WTC11 (cell line): ENCODE measurements around the gene HDAC9. TPM values are rescaled to one million over a fixed set of nuclear protein-coding genes. Genes with fewer than 3 reads are reported as not detected.

ENCODE experiments used
- ATAC-seq: fragments of 200-7000 bp; cut with Tn5 transposase; 2 replicates; pipeline ENCODE4 v1.10.0; 2021; ENCODE audit warnings: mild to moderate bottlenecking, moderate library complexity
- CTCF ChIA-PET: fragments of 300-600 bp; sonication (Branson Sonifier 250); formaldehyde crosslinking; loops from one replicate; lab custom pipeline; 2021; ENCODE audit warnings: antibody characterized with exemption; lab: Charles Lee
- POLR2A ChIA-PET: fragments of 350-600 bp; sonication (Branson Sonifier 250); formaldehyde crosslinking; loops from one replicate; lab custom pipeline; 2021; ENCODE audit warnings: antibody characterized with exemption; lab: Charles Lee
- DNase-seq: peaks from one replicate; pipeline ENCODE4 v3.0.0; 2021; ENCODE audit warnings: low spot score
- H3K27ac Mint-ChIP-seq: 2 replicates; pipeline ENCODE4 v1.8.0; 2021; ENCODE audit warnings: mixed read lengths
- H3K27me3 Mint-ChIP-seq: 2 replicates; pipeline ENCODE4 v1.8.0; 2021; ENCODE audit warnings: low read depth, mild to moderate bottlenecking, moderate library complexity, mixed read lengths
- H3K36me3 Mint-ChIP-seq: 2 replicates; pipeline ENCODE4 v1.8.0; 2021; ENCODE audit warnings: mixed read lengths
- H3K4me1 Mint-ChIP-seq: 2 replicates; pipeline ENCODE4 v1.8.0; 2022; ENCODE audit warnings: mixed read lengths
- H3K4me3 Mint-ChIP-seq: 2 replicates; pipeline ENCODE4 v1.8.0; 2021; ENCODE audit warnings: mild to moderate bottlenecking, moderate library complexity, mixed read lengths
- H3K9me3 Mint-ChIP-seq: 2 replicates; pipeline ENCODE4 v1.8.0; 2021; ENCODE audit warnings: mixed read lengths
- ATF2 ChIP-seq: sonication (generic); formaldehyde crosslinking; IDR thresholded peaks from 2 replicates; pipeline ENCODE4 v1.8.1; 2022; ENCODE audit warnings: low read depth, missing genetic modification reagents, borderline replicate concordance
- CBFB ChIP-seq: sonication (generic); formaldehyde crosslinking; IDR thresholded peaks from 2 replicates; pipeline ENCODE4 v1.8.1; 2022; ENCODE audit warnings: mild to moderate bottlenecking, low read depth, missing genetic modification reagents
- CDX4 ChIP-seq: fragments of 250-450 bp; sonication (Bioruptor Pico); IDR thresholded peaks from 2 replicates; pipeline ENCODE4 v1.9.0; 2021; ENCODE audit warnings: moderate library complexity, mild to moderate bottlenecking, inconsistent platforms, borderline replicate concordance
- CREB1 ChIP-seq: sonication (generic); formaldehyde crosslinking; IDR thresholded peaks from 2 replicates; pipeline ENCODE4 v1.8.0; 2023; ENCODE audit warnings: mild to moderate bottlenecking, missing genetic modification reagents
- ELF4 ChIP-seq: sonication (generic); formaldehyde crosslinking; IDR thresholded peaks from 2 replicates; pipeline ENCODE4 v1.8.1; 2022; ENCODE audit warnings: low read depth, mild to moderate bottlenecking, moderate library complexity, missing genetic modification reagents
- ESRRA ChIP-seq: sonication (generic); formaldehyde crosslinking; IDR thresholded peaks from 2 replicates; pipeline ENCODE4 v1.8.1; 2022; ENCODE audit warnings: mild to moderate bottlenecking, missing genetic modification reagents, borderline replicate concordance
- FOXK1 ChIP-seq: sonication (generic); formaldehyde crosslinking; IDR thresholded peaks from 2 replicates; pipeline ENCODE4 v1.8.0; 2022; ENCODE audit warnings: mild to moderate bottlenecking, moderate library complexity, missing genetic modification reagents
- GRHL2 ChIP-seq: fragments of 250-450 bp; sonication (Bioruptor Pico); IDR thresholded peaks from 2 replicates; pipeline ENCODE4 v1.8.0; 2022; ENCODE audit warnings: mild to moderate bottlenecking, moderate library complexity; ENCODE audit not compliant: insufficient replicate concordance, severe bottlenecking
- HMGA2 ChIP-seq: fragments of 250-450 bp; sonication (Bioruptor Pico); IDR thresholded peaks from 2 replicates; pipeline ENCODE4 v1.4.0; 2021; ENCODE audit warnings: mild to moderate bottlenecking, moderate library complexity
- KAT7 ChIP-seq: sonication (generic); formaldehyde crosslinking; IDR thresholded peaks from 2 replicates; pipeline ENCODE4 v1.8.1; 2023; ENCODE audit warnings: missing genetic modification reagents, mild to moderate bottlenecking, borderline replicate concordance
- MLX ChIP-seq: sonication (generic); formaldehyde crosslinking; IDR thresholded peaks from 2 replicates; pipeline ENCODE4 v1.8.1; 2023; ENCODE audit warnings: mild to moderate bottlenecking, missing genetic modification reagents, moderate library complexity
- NR1H2 ChIP-seq: sonication (generic); formaldehyde crosslinking; IDR thresholded peaks from 2 replicates; pipeline ENCODE4 v1.9.0; 2021; ENCODE audit warnings: mild to moderate bottlenecking, moderate library complexity, missing genetic modification reagents
- ZNF219 ChIP-seq: sonication (generic); formaldehyde crosslinking; IDR thresholded peaks from 2 replicates; pipeline ENCODE4 v1.8.0; 2023; ENCODE audit warnings: missing genetic modification reagents, mild to moderate bottlenecking, borderline replicate concordance
- ZNF317 ChIP-seq: sonication (generic); formaldehyde crosslinking; IDR thresholded peaks from 2 replicates; pipeline ENCODE4 v1.8.1; 2023; ENCODE audit warnings: low read depth, mild to moderate bottlenecking, moderate library complexity, missing genetic modification reagents, borderline replicate concordance
- ZNF396 ChIP-seq: fragments of 250-450 bp; sonication (Bioruptor Pico); IDR thresholded peaks from 2 replicates; pipeline ENCODE4 v1.8.0; 2021; ENCODE audit warnings: mild to moderate bottlenecking, moderate library complexity, borderline replicate concordance
- total RNA-seq: library from RNA; stranded (reverse); gene quantifications from 3 replicates; pipeline ENCODE4 v1.2.3, GENCODE V29; 2021
- TF ChIP-seq, protein P1 (sequence below): sonication (generic); formaldehyde crosslinking; IDR thresholded peaks from 2 replicates; pipeline ENCODE4 v1.8.0; 2023; ENCODE audit warnings: missing genetic modification reagents
- TF ChIP-seq, protein P2 (sequence below): sonication (generic); formaldehyde crosslinking; IDR thresholded peaks from 2 replicates; pipeline ENCODE4 v1.8.0; 2022; ENCODE audit warnings: mild to moderate bottlenecking, missing genetic modification reagents
- TF ChIP-seq, protein P3 (sequence below): sonication (generic); formaldehyde crosslinking; IDR thresholded peaks from 2 replicates; pipeline ENCODE4 v1.8.0; 2022; ENCODE audit warnings: mild to moderate bottlenecking, missing genetic modification reagents
- TF ChIP-seq, protein P4 (sequence below): fragments of 250-450 bp; sonication (Bioruptor Pico); IDR thresholded peaks from 2 replicates; pipeline ENCODE4 v1.8.0; 2021; ENCODE audit warnings: mild to moderate bottlenecking
- TF ChIP-seq, protein P5 (sequence below): sonication (generic); formaldehyde crosslinking; IDR thresholded peaks from 2 replicates; pipeline ENCODE4 v1.8.0; 2022; ENCODE audit warnings: missing genetic modification reagents
- TF ChIP-seq, protein P6 (sequence below): sonication (generic); formaldehyde crosslinking; IDR thresholded peaks from 2 replicates; pipeline ENCODE4 v1.8.1; 2023; ENCODE audit warnings: mild to moderate bottlenecking, moderate library complexity, missing genetic modification reagents

HDAC9 gene
- total RNA-seq, 1 experiment from 2014 or later = 18.8 TPM

DNA sequence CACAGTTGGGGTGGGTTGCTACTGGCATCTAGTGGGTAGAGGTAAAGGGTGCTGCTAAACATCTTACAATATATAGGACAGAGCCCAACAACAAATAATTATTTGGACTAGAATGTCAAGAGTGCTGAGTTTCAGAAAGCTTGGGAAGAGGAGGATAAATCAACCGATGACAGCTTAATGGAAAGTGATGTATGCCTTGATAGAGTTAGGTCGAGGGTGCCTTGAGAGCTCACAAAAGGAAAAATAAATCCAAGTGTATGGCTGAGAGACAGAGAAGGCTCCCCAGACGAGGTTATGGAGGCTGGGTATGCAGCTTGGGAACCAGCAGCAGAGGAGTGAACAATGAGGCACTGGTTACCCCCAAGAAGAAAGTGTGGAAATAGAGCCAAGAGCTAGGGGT, 211.1 kb downstream of the HDAC9 start:
- Mint-ChIP-seq H3K4me3 (no peak overlapping the region), H3K27ac (no peak overlapping the region), H3K4me1 (peaks cover 5% of the 10 kb centered on the region; the same call in 1 of the 2 replicates), H3K9me3 (no peaks in the 10 kb centered on the region), H3K27me3 (no peaks in the 10 kb centered on the region), H3K36me3 (no peaks in the 10 kb centered on the region)
- no peak for DNase-seq
- ChIA-PET POLR2A (no interaction called here), CTCF (no interaction called here)
- TF ChIP-seq, protein P1, sequence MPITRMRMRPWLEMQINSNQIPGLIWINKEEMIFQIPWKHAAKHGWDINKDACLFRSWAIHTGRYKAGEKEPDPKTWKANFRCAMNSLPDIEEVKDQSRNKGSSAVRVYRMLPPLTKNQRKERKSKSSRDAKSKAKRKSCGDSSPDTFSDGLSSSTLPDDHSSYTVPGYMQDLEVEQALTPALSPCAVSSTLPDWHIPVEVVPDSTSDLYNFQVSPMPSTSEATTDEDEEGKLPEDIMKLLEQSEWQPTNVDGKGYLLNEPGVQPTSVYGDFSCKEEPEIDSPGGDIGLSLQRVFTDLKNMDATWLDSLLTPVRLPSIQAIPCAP (CRISPR knock-in tag) = no peak
- TF ChIP-seq KAT7 (CRISPR knock-in tag) = no peak
- TF ChIP-seq, protein P2, sequence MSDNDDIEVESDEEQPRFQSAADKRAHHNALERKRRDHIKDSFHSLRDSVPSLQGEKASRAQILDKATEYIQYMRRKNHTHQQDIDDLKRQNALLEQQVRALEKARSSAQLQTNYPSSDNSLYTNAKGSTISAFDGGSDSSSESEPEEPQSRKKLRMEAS (CRISPR knock-in tag) = no peak
- no peak for TF ChIP-seq MLX (CRISPR knock-in tag)
- TF ChIP-seq ZNF317 (CRISPR knock-in tag) = no peak
- TF ChIP-seq GRHL2 (CRISPR knock-in tag) = no peak
- TF ChIP-seq NR1H2 (CRISPR knock-in tag) = no peak
- TF ChIP-seq, protein P3, sequence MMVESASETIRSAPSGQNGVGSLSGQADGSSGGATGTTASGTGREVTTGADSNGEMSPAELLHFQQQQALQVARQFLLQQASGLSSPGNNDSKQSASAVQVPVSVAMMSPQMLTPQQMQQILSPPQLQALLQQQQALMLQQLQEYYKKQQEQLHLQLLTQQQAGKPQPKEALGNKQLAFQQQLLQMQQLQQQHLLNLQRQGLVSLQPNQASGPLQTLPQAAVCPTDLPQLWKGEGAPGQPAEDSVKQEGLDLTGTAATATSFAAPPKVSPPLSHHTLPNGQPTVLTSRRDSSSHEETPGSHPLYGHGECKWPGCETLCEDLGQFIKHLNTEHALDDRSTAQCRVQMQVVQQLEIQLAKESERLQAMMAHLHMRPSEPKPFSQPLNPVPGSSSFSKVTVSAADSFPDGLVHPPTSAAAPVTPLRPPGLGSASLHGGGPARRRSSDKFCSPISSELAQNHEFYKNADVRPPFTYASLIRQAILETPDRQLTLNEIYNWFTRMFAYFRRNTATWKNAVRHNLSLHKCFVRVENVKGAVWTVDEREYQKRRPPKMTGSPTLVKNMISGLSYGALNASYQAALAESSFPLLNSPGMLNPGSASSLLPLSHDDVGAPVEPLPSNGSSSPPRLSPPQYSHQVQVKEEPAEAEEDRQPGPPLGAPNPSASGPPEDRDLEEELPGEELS (CRISPR knock-in tag) = no peak
- ATAC-seq = no peak

- Mint-ChIP-seq H3K9me3 (no peaks in the 10 kb centered on the region), H3K27ac (no peak overlapping the region), H3K36me3 (no peaks in the 10 kb centered on the region), H3K27me3 (no peaks in the 10 kb centered on the region), H3K4me1 (no peaks in the 10 kb centered on the region), H3K4me3 (no peak overlapping the region)
- no peak for DNase-seq
- ChIA-PET CTCF (no interaction called here), POLR2A (no interaction called here)
- no peak for ATAC-seq
- TF ChIP-seq FOXK1 (CRISPR knock-in tag) = no peak
- TF ChIP-seq ATF2 (CRISPR knock-in tag) = no peak
- TF ChIP-seq ZNF396 = no peak
- no peak for TF ChIP-seq CDX4 (CRISPR knock-in tag)
- TF ChIP-seq ELF4 (CRISPR knock-in tag) = no peak
- TF ChIP-seq CREB1 (CRISPR knock-in tag) = no peak
- no peak for TF ChIP-seq HMGA2
- TF ChIP-seq ZNF219 (CRISPR knock-in tag) = no peak
- no peak for TF ChIP-seq ESRRA (CRISPR knock-in tag)
- TF ChIP-seq, protein P4, sequence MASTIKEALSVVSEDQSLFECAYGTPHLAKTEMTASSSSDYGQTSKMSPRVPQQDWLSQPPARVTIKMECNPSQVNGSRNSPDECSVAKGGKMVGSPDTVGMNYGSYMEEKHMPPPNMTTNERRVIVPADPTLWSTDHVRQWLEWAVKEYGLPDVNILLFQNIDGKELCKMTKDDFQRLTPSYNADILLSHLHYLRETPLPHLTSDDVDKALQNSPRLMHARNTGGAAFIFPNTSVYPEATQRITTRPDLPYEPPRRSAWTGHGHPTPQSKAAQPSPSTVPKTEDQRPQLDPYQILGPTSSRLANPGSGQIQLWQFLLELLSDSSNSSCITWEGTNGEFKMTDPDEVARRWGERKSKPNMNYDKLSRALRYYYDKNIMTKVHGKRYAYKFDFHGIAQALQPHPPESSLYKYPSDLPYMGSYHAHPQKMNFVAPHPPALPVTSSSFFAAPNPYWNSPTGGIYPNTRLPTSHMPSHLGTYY (CRISPR knock-in tag) = no peak
- TF ChIP-seq, protein P5, sequence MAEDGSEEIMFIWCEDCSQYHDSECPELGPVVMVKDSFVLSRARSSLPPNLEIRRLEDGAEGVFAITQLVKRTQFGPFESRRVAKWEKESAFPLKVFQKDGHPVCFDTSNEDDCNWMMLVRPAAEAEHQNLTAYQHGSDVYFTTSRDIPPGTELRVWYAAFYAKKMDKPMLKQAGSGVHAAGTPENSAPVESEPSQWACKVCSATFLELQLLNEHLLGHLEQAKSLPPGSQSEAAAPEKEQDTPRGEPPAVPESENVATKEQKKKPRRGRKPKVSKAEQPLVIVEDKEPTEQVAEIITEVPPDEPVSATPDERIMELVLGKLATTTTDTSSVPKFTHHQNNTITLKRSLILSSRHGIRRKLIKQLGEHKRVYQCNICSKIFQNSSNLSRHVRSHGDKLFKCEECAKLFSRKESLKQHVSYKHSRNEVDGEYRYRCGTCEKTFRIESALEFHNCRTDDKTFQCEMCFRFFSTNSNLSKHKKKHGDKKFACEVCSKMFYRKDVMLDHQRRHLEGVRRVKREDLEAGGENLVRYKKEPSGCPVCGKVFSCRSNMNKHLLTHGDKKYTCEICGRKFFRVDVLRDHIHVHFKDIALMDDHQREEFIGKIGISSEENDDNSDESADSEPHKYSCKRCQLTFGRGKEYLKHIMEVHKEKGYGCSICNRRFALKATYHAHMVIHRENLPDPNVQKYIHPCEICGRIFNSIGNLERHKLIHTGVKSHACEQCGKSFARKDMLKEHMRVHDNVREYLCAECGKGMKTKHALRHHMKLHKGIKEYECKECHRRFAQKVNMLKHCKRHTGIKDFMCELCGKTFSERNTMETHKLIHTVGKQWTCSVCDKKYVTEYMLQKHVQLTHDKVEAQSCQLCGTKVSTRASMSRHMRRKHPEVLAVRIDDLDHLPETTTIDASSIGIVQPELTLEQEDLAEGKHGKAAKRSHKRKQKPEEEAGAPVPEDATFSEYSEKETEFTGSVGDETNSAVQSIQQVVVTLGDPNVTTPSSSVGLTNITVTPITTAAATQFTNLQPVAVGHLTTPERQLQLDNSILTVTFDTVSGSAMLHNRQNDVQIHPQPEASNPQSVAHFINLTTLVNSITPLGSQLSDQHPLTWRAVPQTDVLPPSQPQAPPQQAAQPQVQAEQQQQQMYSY (CRISPR knock-in tag) = no peak
- TF ChIP-seq, protein P6, sequence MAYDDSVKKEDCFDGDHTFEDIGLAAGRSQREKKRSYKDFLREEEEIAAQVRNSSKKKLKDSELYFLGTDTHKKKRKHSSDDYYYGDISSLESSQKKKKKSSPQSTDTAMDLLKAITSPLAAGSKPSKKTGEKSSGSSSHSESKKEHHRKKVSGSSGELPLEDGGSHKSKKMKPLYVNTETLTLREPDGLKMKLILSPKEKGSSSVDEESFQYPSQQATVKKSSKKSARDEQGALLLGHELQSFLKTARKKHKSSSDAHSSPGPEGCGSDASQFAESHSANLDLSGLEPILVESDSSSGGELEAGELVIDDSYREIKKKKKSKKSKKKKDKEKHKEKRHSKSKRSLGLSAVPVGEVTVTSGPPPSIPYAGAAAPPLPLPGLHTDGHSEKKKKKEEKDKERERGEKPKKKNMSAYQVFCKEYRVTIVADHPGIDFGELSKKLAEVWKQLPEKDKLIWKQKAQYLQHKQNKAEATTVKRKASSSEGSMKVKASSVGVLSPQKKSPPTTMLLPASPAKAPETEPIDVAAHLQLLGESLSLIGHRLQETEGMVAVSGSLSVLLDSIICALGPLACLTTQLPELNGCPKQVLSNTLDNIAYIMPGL = no peak
- TF ChIP-seq CBFB (CRISPR knock-in tag) = no peak
Measured at GRCh38 chr7:18708204-18708603, 212.7 kb downstream of the HDAC9 start.
